NT2/D1 (cell line): ENCODE data around the gene CSRP2.

Experiments used
- DNase-seq: peaks from one replicate; pipeline ENCODE4 v3.0.0-alpha.2; 2011; ENCODE audit warnings: low read depth, low spot score
- H3K27me3 ChIP-seq: 2 replicates; pipeline ENCODE4 v1.6.0; 2011; ENCODE audit warnings: mild to moderate bottlenecking; ENCODE audit not compliant: insufficient read length, insufficient read depth
- H3K36me3 ChIP-seq: 2 replicates; pipeline ENCODE4 v1.6.1; 2011; ENCODE audit warnings: mild to moderate bottlenecking, low read length, mixed read lengths; ENCODE audit not compliant: insufficient read depth, insufficient read length
- H3K4me1 ChIP-seq: 2 replicates; pipeline ENCODE4 v1.5.1; 2011; ENCODE audit not compliant: insufficient read depth, insufficient read length
- H3K4me3 ChIP-seq: 2 replicates; pipeline ENCODE4 v1.5.1; 2011; ENCODE audit warnings: low read depth; ENCODE audit not compliant: insufficient read length
- H3K9ac ChIP-seq: 2 replicates; pipeline ENCODE4 v1.6.0; 2011; ENCODE audit warnings: low read depth; ENCODE audit not compliant: insufficient read length
- H3K9me3 ChIP-seq: 2 replicates; pipeline ENCODE4 v1.5.1; 2011; ENCODE audit warnings: mild to moderate bottlenecking, low read length; ENCODE audit not compliant: insufficient read depth
- SUZ12 ChIP-seq: IDR thresholded peaks from 2 replicates; pipeline ENCODE4 v1.6.1; 2011; ENCODE audit not compliant: insufficient read length, insufficient read depth; ENCODE audit errors: extremely low read depth
- YY1 ChIP-seq: IDR thresholded peaks from 2 replicates; pipeline ENCODE4 v1.6.1; 2011; ENCODE audit not compliant: insufficient read length, insufficient read depth
- ZNF274 ChIP-seq: IDR thresholded peaks from 2 replicates; pipeline ENCODE4 v1.6.1; 2011; ENCODE audit warnings: mild to moderate bottlenecking, low read depth, low read length

The CSRP2 gene

GRCh38 chr12:76820888-76821482 is 57.8 kb downstream of the CSRP2 start:
- DNase-seq, result peak; percentile 39

GRCh38 chr12:76813972-76814371 is 64.8 kb downstream of the CSRP2 start:
- DNase-seq, result no peak
- Histone ChIP-seq H3K4me3 (no peak overlapping the region), H3K9ac (no peak overlapping the region), H3K9me3 (no peaks in the 10 kb centered on the region), H3K27me3 (no peaks in the 10 kb centered on the region), H3K4me1 (no peaks in the 10 kb centered on the region), H3K36me3 (peaks cover 46% of the 10 kb centered on the region)
- TF ChIP-seq ZNF274, result no peak
- TF ChIP-seq SUZ12, result no peak
- TF ChIP-seq YY1, result no peak

More at GRCh38 chr12:76820888-76821482, 57.8 kb downstream of the CSRP2 start:
- TF ChIP-seq SUZ12 (no peak), YY1 (no peak), ZNF274 (no peak)
- no peak overlapping the region for H3K9ac ChIP-seq
- peaks cover 31% of the 10 kb centered on the region for H3K36me3 ChIP-seq
- H3K4me1 ChIP-seq, result no peaks in the 10 kb centered on the region
- H3K27me3 ChIP-seq, result no peaks in the 10 kb centered on the region
- H3K4me3 ChIP-seq, result no peak overlapping the region
- no peaks in the 10 kb centered on the region for H3K9me3 ChIP-seq

GRCh38 chr12:76813265-76813664 is 65.6 kb downstream of the CSRP2 start:
- Histone ChIP-seq H3K9ac (no peak overlapping the region), H3K27me3 (no peaks in the 10 kb centered on the region), H3K9me3 (no peaks in the 10 kb centered on the region), H3K4me1 (no peaks in the 10 kb centered on the region), H3K4me3 (no peak overlapping the region), H3K36me3 (peaks cover 54% of the 10 kb centered on the region)
- TF ChIP-seq ZNF274, result no peak
- no peak for TF ChIP-seq YY1
- no peak for TF ChIP-seq SUZ12
- no peak for DNase-seq

GRCh38 chr12:76811976-76812375 is 66.8 kb downstream of the CSRP2 start:
- TF ChIP-seq YY1 (no peak), ZNF274 (no peak), SUZ12 (no peak)
- no peak for DNase-seq
- Histone ChIP-seq H3K9me3 (no peaks in the 10 kb centered on the region), H3K9ac (no peak overlapping the region), H3K4me1 (no peaks in the 10 kb centered on the region), H3K4me3 (no peak overlapping the region), H3K36me3 (peaks cover 66% of the 10 kb centered on the region), H3K27me3 (no peaks in the 10 kb centered on the region)

GRCh38 chr12:76810671-76811419 is 68.0 kb downstream of the CSRP2 start:
- H3K9me3 ChIP-seq, result no peaks in the 10 kb centered on the region
- H3K27me3 ChIP-seq, result no peaks in the 10 kb centered on the region
- no peak for DNase-seq
- peaks cover 69% of the 10 kb centered on the region for H3K36me3 ChIP-seq
- no peak overlapping the region for H3K4me3 ChIP-seq
- no peaks in the 10 kb centered on the region for H3K4me1 ChIP-seq
- TF ChIP-seq SUZ12 (no peak), ZNF274 (no peak), YY1 (no peak)
- H3K9ac ChIP-seq, result no peak overlapping the region
